Measurements from ENCODE around the gene MAGEB3. TPM values are rescaled to one million over a fixed set of nuclear protein-coding genes. Genes with fewer than 3 reads are reported as not detected.
"Not testable (repeated sequence)": the region's sequence is repeated elsewhere in the genome, so short reads cannot be mapped to it uniquely, and the experiment has no call there.

Gene MAGEB3
- total RNA-seq (2014; rRNA removed; shearing (Covaris generic)), result not detected in 2 replicates

GRCh38 chrX:30230395-30230794 lies at the start of gene MAGEB3:
Gene MAGEB3, plus strand, starts transcription at chrX:30230657. Its CDS starts 5,268 bp downstream, at chrX:30235925.
- Histone ChIP-seq H3K4me3 (no peak within 1 kb of the TSS), H3K36me3 (no peaks in the 10 kb centered on the region), H3K9me3 (replicated peaks) (no peaks in the 10 kb centered on the region), H3K4me1 (replicated peaks) (no peaks in the 10 kb centered on the region), H3K27ac (no peak within 1 kb of the TSS), H3K27me3 (replicated peaks) (no peaks in the 10 kb centered on the region)
- DNase-seq (ENCODE audit: low read depth in 1 of 2, low spot score in 2 of 2), result no peak

- DNase-seq (ENCODE audit: low read depth in 1 of 2, low spot score in 2 of 2), result no peak
- no peak overlapping the region for H3K27ac ChIP-seq
- H3K9me3 ChIP-seq (replicated peaks), result no peaks in the 10 kb centered on the region
- no peak overlapping the region for H3K4me3 ChIP-seq
- H3K36me3 ChIP-seq, result no peaks in the 10 kb centered on the region
- H3K4me1 ChIP-seq (replicated peaks), result no peaks in the 10 kb centered on the region
- no peaks in the 10 kb centered on the region for H3K27me3 ChIP-seq (replicated peaks)
Observed at GRCh38 chrX:30181353-30181752, 49.1 kb upstream of the MAGEB3 start.

- no peaks in the 10 kb centered on the region for H3K9me3 ChIP-seq (replicated peaks)
- no peak for DNase-seq (ENCODE audit: low read depth in 1 of 2, low spot score in 2 of 2)
- H3K4me3 ChIP-seq, result no peak overlapping the region
- no peaks in the 10 kb centered on the region for H3K4me1 ChIP-seq (replicated peaks)
- H3K36me3 ChIP-seq, result no peaks in the 10 kb centered on the region
- no peak overlapping the region for H3K27ac ChIP-seq
- no peaks in the 10 kb centered on the region for H3K27me3 ChIP-seq (replicated peaks)
Observed at GRCh38 chrX:30183554-30183953, 46.9 kb upstream of the MAGEB3 start.

- DNase-seq (ENCODE audit: low read depth in 1 of 2, low spot score in 2 of 2), result no peak
- Histone ChIP-seq H3K36me3 (no peaks in the 10 kb centered on the region), H3K27ac (no peak overlapping the region), H3K27me3 (replicated peaks) (no peaks in the 10 kb centered on the region), H3K4me1 (replicated peaks) (no peaks in the 10 kb centered on the region), H3K4me3 (no peak overlapping the region), H3K9me3 (replicated peaks) (no peaks in the 10 kb centered on the region)
Observed at GRCh38 chrX:30190426-30190825, 40.0 kb upstream of the MAGEB3 start.

DNA sequence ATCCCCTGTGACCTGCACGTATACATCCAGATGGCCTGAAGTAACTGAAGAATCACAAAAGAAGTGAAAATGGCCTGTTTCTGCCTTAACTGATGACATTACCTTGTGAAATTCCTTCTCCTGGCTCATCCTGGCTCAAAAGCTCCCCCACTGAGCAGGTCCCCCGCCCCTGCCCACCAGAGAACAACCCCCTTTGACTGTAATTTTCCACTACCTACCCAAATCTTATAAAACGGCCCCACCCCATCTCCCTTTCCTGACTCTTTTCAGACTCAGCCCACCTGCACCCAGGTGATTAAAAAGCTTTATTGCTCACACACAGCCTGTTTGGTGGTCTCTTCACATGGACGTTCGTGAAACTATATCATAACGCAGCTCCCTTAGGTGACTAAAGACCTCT lies 36.5 kb upstream of the MAGEB3 start:
- not testable (repeated sequence) for H3K27me3 ChIP-seq (replicated peaks); DNase-seq (ENCODE audit: low read depth in 1 of 2, low spot score in 2 of 2)

GRCh38 chrX:30196322-30196721 lies 34.1 kb upstream of the MAGEB3 start:
- H3K4me1 ChIP-seq (replicated peaks), result no peaks in the 10 kb centered on the region
- H3K27me3 ChIP-seq (replicated peaks), result no peaks in the 10 kb centered on the region
- no peak overlapping the region for H3K27ac ChIP-seq
- DNase-seq (ENCODE audit: low read depth in 1 of 2, low spot score in 2 of 2), result no peak
- H3K4me3 ChIP-seq, result no peak overlapping the region
- no peaks in the 10 kb centered on the region for H3K36me3 ChIP-seq
- no peaks in the 10 kb centered on the region for H3K9me3 ChIP-seq (replicated peaks)

More for the DNA sequence above, 36.5 kb upstream of the MAGEB3 start:
- not testable (repeated sequence) for H3K36me3 ChIP-seq; H3K4me3 ChIP-seq; H3K4me1 ChIP-seq (replicated peaks); H3K27ac ChIP-seq; H3K9me3 ChIP-seq (replicated peaks)

GRCh38 chrX:30212172-30212571 lies 18.3 kb upstream of the MAGEB3 start:
- no peaks in the 10 kb centered on the region for H3K9me3 ChIP-seq (replicated peaks)
- H3K4me1 ChIP-seq (replicated peaks), result no peaks in the 10 kb centered on the region
- H3K4me3 ChIP-seq, result no peak overlapping the region
- no peak for DNase-seq (ENCODE audit: low read depth in 1 of 2, low spot score in 2 of 2)
- no peaks in the 10 kb centered on the region for H3K36me3 ChIP-seq
- no peak overlapping the region for H3K27ac ChIP-seq
- no peaks in the 10 kb centered on the region for H3K27me3 ChIP-seq (replicated peaks)

DNA sequence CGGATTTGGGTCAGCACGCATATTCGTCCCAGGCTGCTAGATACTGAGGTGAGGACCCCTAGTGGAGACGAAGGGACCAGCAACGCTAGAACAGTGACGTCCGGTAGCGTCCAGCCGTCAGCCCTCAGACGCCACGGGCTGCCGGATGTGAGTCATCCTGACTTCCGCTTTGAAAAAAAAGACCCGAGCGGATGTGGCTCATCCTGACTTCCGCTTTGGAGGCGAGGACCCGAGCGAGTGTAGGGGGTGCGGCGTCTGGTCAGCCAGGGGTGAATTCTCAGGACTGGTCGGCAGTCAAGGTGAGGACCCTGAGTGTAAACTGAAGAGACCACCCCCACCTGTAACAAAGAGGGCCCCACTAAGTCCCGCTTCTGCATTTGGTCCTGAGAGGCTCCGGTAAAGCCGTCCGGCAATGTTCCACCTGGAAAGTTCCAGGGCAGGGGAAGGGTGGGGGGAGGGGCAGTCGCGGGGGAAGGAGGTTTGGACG lies 15.1 kb upstream of the MAGEB3 start, which contains the start of gene MAGEB2:
TSS of gene MAGEB2 (plus strand) at position 207 of the 487 bp plus-strand sequence. CDS start 3,018 bp downstream, outside the sequence.
- Histone ChIP-seq H3K9me3 (replicated peaks) (no peaks in the 10 kb centered on the region), H3K27ac (no peak within 1 kb of the TSS), H3K4me1 (replicated peaks) (no peaks in the 10 kb centered on the region), H3K36me3 (no peaks in the 10 kb centered on the region), H3K4me3 (no peak within 1 kb of the TSS), H3K27me3 (replicated peaks) (no peaks in the 10 kb centered on the region)
- DNase-seq (ENCODE audit: low read depth in 1 of 2, low spot score in 2 of 2), result no peak

DNA sequence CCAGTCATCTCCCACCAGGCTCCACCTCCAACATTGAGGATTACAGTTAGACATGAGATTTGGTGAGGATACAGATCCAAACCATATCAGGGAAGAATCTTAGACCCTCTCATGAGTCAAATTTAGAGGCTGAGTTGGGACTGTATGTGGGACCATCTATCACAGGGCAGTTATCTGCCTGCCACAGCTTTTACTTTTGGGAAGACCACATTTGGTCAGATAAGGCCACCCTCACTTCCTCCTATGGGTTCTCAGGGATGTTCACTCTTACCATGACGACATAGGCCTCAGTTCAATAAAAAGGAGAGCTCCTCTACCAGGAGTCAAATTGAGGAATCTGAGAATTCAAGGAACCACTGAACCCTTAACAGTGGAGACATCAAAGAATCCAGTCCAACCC lies 13.0 kb upstream of the MAGEB3 start:
- Histone ChIP-seq H3K4me1 (replicated peaks) (no peaks in the 10 kb centered on the region), H3K27ac (no peak overlapping the region), H3K36me3 (no peaks in the 10 kb centered on the region), H3K4me3 (no peak overlapping the region), H3K9me3 (replicated peaks) (no peaks in the 10 kb centered on the region), H3K27me3 (replicated peaks) (no peaks in the 10 kb centered on the region)
- DNase-seq (ENCODE audit: low read depth in 1 of 2, low spot score in 2 of 2), result no peak

- DNase-seq (ENCODE audit: low read depth in 1 of 2, low spot score in 2 of 2), result no peak
- no peak overlapping the region for H3K27ac ChIP-seq
- no peaks in the 10 kb centered on the region for H3K36me3 ChIP-seq
- no peaks in the 10 kb centered on the region for H3K4me1 ChIP-seq (replicated peaks)
- no peaks in the 10 kb centered on the region for H3K27me3 ChIP-seq (replicated peaks)
- H3K4me3 ChIP-seq, result no peak overlapping the region
- no peaks in the 10 kb centered on the region for H3K9me3 ChIP-seq (replicated peaks)
Observed at GRCh38 chrX:30219372-30219771, 11.1 kb upstream of the MAGEB3 start.

DNA sequence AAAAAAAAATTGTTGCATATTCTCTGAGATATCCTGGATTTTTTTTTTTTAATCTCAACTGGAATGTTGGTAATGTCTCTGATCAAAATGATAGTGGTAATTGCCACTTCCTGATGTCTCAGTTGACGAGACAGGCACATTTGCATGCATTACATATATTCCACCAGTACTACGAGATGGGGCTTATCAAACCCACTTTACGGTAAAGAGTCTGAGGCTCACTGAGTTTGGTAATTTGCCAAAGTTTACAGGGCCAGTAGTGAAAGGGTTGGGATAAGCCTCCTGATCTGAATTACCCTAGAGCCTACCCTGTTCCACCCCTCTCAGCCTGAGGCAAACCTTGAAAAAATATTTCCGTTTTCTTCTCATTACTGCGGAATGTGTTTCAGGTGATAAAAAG lies 9.8 kb upstream of the MAGEB3 start:
- no peaks in the 10 kb centered on the region for H3K4me1 ChIP-seq (replicated peaks)
- no peaks in the 10 kb centered on the region for H3K9me3 ChIP-seq (replicated peaks)
- DNase-seq (ENCODE audit: low read depth in 1 of 2, low spot score in 2 of 2), result no peak
- no peaks in the 10 kb centered on the region for H3K27me3 ChIP-seq (replicated peaks)
- no peak overlapping the region for H3K27ac ChIP-seq
- no peak overlapping the region for H3K4me3 ChIP-seq
- H3K36me3 ChIP-seq, result no peaks in the 10 kb centered on the region

- no peaks in the 10 kb centered on the region for H3K9me3 ChIP-seq (replicated peaks)
- no peaks in the 10 kb centered on the region for H3K36me3 ChIP-seq
- H3K27me3 ChIP-seq (replicated peaks), result no peaks in the 10 kb centered on the region
- no peak overlapping the region for H3K4me3 ChIP-seq
- no peak overlapping the region for H3K27ac ChIP-seq
- DNase-seq (ENCODE audit: low read depth in 1 of 2, low spot score in 2 of 2), result no peak
- no peaks in the 10 kb centered on the region for H3K4me1 ChIP-seq (replicated peaks)
Observed at GRCh38 chrX:30224536-30224935, 5.9 kb upstream of the MAGEB3 start.

GRCh38 chrX:30228526-30228925 lies 1.9 kb upstream of the MAGEB3 start:
- no peaks in the 10 kb centered on the region for H3K4me1 ChIP-seq (replicated peaks)
- no peak overlapping the region for H3K4me3 ChIP-seq
- no peaks in the 10 kb centered on the region for H3K27me3 ChIP-seq (replicated peaks)
- H3K36me3 ChIP-seq, result no peaks in the 10 kb centered on the region
- H3K9me3 ChIP-seq (replicated peaks), result no peaks in the 10 kb centered on the region
- H3K27ac ChIP-seq, result no peak overlapping the region
- no peak for DNase-seq (ENCODE audit: low read depth in 1 of 2, low spot score in 2 of 2)

- no peak for DNase-seq (ENCODE audit: low read depth in 1 of 2, low spot score in 2 of 2)
- H3K27ac ChIP-seq, result no peak within 1 kb of the TSS
Observed at GRCh38 chrX:30241724-30242415, 11.4 kb downstream of the MAGEB3 start, which contains the start of gene MAGEB4. Gene MAGEB4, plus strand, starts transcription at chrX:30242000. Its CDS starts 136 bp downstream, at chrX:30242136.

More at GRCh38 chrX:30241724-30242415, 11.4 kb downstream of the MAGEB3 start, which contains the start of gene MAGEB4:
- Histone ChIP-seq H3K4me3 (no peak within 1 kb of the TSS), H3K27me3 (replicated peaks) (no peaks in the 10 kb centered on the region), H3K4me1 (replicated peaks) (no peaks in the 10 kb centered on the region), H3K9me3 (replicated peaks) (no peaks in the 10 kb centered on the region), H3K36me3 (no peaks in the 10 kb centered on the region)
